DND-41 (cell line): Measurements from ENCODE around the gene CSNK2A1.

ENCODE experiments used
- EZH2 ChIP-seq: IDR thresholded peaks from 3 replicates; pipeline ENCODE4 v1.6.1; 2012; ENCODE audit warnings: borderline replicate concordance, low read depth, mild to moderate bottlenecking, moderate library complexity, low read length, inconsistent platforms; ENCODE audit not compliant: severe bottlenecking
- TF ChIP-seq, protein P1 (sequence below): IDR thresholded peaks from 2 replicates; pipeline ENCODE4 v1.5.1; 2012; ENCODE audit warnings: borderline replicate concordance, low read length, moderate library complexity, mild to moderate bottlenecking; ENCODE audit not compliant: poor library complexity, severe bottlenecking; ENCODE audit errors: extremely low read depth

DNA sequence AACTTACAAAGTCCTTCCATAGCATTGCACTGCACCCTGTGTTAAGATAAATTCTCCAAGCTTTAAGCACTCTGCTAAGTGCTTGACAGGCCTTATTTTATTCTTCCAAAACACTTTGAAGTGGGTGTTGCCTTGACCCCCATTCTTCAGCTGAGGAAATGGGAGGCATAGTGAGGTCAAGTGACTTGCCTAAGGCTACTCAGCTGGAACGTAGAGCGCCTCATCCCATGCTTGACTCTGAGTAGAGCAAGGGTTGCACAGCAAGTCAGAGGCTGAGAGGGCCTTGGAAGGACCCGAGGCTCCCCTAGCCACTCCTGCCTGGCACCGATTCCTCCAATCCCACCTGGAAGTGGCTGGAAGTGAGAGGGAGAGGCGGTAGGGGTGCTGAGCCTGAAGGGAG lies 19.6 kb upstream of the CSNK2A1 start:
- TF ChIP-seq, protein P1, sequence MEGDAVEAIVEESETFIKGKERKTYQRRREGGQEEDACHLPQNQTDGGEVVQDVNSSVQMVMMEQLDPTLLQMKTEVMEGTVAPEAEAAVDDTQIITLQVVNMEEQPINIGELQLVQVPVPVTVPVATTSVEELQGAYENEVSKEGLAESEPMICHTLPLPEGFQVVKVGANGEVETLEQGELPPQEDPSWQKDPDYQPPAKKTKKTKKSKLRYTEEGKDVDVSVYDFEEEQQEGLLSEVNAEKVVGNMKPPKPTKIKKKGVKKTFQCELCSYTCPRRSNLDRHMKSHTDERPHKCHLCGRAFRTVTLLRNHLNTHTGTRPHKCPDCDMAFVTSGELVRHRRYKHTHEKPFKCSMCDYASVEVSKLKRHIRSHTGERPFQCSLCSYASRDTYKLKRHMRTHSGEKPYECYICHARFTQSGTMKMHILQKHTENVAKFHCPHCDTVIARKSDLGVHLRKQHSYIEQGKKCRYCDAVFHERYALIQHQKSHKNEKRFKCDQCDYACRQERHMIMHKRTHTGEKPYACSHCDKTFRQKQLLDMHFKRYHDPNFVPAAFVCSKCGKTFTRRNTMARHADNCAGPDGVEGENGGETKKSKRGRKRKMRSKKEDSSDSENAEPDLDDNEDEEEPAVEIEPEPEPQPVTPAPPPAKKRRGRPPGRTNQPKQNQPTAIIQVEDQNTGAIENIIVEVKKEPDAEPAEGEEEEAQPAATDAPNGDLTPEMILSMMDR: no peak
- TF ChIP-seq EZH2: no peak
